Smooth muscle cell of the brain vasculature (primary cell): ENCODE measurements around the gene TRMT1.
"Not testable (repeated sequence)": the region's sequence is repeated elsewhere in the genome, so short reads cannot be mapped to it uniquely, and the experiment has no call there.

Source experiments
- DNase-seq: peaks from one replicate; pipeline ENCODE4 v3.0.0-alpha.2; 2012; ENCODE audit warnings: low read depth, low spot score

The TRMT1 gene

GRCh38 chr19:13150187-13150930 lies 33.8 kb upstream of the TRMT1 start, which contains the start of the genes IER2 and STX10:
Gene IER2 (plus strand): TSS chr19:13150411. CDS start chr19:13153187, 2,776 bp downstream.
Gene STX10 (minus strand): TSS chr19:13150375. CDS start chr19:13150173, 202 bp downstream.
- DNase-seq: no peak

DNA sequence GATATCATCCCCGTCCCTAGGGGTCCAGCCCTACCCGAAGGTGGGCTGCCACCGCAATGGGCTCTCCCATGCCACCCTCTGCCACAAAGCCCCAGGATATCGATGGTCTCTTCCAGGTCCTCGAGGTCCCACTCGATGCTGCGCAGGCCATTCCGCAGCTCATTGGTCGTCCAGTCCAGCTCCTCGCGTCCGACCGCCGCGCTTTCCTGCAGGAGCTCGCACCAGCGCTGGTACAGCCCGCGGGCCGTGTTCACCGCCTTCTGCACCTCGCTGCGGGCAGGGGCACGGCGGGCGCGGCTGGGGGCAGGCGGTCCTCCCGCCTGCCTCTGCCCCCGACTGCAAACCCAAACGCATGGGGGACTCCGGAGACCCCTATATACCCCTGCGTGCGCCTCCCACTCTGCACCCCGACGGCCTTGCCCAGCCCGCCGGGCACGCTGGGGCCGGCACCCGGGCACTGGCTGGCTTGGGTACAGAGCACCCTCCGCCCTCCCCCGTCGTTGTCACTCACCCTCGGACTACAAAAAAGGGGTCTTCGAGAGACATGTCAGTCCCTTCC lies 33.2 kb upstream of the TRMT1 start:
- no peak for DNase-seq

DNA sequence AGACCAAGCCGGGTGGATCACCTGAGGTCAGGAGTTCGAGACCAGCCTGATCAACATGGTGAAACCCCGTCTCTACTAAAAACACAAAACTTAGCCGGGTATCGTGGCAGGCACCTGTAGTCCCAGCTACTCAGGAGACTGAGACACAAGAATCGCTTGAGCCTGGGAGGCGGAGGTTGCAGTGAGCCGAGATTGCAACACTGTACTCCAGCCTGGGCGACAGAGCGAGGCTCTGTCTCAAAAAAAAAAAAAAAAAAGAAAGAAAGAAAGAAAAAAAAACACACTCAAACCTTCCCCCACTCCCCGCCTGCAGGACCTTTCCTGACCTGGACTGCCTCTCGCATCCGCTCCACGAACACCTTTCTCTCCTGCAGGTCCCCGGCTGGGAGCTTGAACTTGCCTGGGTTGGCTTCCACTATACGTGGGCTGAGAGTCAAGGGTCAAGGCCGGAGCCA lies 32.7 kb upstream of the TRMT1 start:
- not testable (repeated sequence) for DNase-seq

DNA sequence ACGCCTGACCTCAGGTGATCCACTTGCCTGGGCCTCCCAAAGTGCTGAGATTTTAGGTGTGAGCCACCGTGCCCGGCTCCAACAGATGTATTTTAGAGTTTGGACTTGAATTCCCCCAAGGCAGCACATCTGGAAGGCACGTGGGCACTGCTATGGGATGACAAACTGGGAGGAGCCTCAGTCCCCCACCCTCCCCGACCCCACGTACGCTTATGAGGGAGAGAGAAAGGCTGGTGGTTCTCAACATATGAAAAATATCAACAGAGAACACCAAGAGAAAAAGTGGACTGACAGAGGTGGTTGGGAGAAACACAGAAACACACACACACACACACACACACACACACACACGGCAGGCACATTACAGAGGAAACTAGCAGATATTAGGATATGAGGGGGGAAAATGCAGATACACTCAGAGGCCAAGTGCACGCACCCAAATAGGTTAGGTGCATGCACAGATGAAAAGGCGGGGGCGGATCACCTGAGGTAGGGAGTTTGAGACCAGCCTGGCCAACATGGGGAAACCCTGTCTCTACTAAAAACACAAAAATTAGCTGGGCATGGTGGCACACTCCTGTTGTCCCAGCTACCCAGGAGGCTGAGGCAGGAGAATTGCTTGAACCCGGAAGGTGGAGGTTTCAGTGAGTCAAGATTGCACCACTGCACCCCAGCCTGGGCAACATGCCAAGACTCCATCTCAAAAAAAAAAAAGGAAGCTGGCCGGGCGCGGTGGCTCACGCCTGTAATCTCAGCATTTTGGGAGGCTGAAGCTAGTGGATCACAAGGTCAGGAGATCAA lies 30.4 kb upstream of the TRMT1 start:
- DNase-seq: no peak

GRCh38 chr19:13139633-13140311 lies 23.2 kb upstream of the TRMT1 start:
- DNase-seq: no peak

DNA sequence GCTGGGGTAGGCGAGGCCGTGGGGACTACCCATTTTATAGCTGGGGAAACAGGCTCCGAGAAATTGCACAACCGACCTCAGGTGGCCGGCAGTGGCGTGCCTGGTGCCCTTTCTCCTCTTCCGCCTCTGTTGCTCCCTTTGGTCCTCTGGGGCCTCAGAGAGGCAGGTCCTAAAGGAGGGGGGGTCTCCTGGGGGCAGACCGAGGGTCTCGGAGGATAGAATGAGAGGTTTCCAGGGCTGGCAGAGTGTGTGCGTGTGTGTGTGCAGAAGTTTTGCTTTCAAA lies 22.3 kb upstream of the TRMT1 start:
- DNase-seq: no peak

DNA sequence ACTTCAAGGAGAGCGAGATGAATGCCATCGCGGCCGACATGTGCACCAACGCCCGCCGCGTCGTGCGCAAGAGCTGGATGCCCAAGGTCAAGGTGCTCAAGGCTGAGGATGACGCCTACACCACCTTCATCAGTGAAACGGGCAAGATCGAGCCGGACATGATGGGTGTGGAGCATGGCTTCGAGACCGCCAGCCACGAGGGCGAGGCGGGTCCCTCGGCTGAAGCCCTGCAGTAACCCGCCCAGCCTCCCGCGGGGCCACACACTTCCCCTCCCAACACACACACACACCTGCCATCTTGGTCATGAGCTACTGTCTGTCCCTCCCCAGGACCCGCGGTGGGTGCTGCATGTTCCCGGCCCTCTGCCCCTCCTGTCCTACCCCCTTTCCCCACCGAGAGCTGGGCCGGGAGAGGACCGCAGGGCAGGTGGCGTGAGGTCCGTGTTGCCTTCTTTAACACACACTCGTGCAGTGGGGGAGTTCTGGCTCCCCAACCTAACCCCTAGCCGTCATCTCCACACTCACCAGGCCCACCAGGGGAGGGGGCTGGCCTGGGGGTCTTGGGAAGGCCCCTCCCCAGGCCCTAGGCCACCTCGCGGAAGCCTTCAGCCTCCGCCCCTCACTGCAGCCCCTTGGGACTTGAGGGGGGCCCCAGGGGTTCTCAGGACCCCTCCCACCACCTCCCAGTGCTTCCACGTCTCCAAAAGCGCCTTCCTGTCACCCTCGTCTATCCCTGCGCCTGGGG lies 21.8 kb upstream of the TRMT1 start:
- DNase-seq: no peak

- no peak for DNase-seq
Measured at GRCh38 chr19:13137290-13137794, 20.8 kb upstream of the TRMT1 start.

- DNase-seq: no peak
Measured at GRCh38 chr19:13135068-13136062, 18.8 kb upstream of the TRMT1 start.

GRCh38 chr19:13134626-13135025 lies 18.1 kb upstream of the TRMT1 start:
- no peak for DNase-seq

- DNase-seq: no peak
Measured at GRCh38 chr19:13133241-13133870, 16.8 kb upstream of the TRMT1 start.

- DNase-seq: no peak
Measured at GRCh38 chr19:13132471-13133180, 16.1 kb upstream of the TRMT1 start.

GRCh38 chr19:13130886-13131490 lies 14.4 kb upstream of the TRMT1 start:
- DNase-seq: no peak

DNA sequence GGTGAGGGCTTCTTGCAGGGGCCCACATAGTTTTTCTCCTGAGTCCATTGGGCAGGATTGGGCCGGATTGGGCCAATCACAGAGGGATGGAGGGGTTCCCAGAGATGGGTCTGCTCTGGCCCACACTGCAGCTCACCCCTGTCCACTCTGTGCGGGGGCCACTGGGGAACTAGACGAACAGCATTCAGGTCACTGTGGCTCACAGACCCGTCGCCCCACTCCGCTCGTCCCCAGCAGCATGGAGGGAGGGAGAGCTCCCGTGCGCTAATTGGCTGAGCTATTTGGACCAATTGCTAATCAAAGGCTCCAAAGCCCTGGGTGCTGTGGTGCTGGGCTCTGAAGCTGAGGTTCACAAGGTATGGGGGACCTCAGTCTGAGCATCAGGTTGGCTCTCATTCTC lies 12.8 kb upstream of the TRMT1 start:
- no peak for DNase-seq

DNA sequence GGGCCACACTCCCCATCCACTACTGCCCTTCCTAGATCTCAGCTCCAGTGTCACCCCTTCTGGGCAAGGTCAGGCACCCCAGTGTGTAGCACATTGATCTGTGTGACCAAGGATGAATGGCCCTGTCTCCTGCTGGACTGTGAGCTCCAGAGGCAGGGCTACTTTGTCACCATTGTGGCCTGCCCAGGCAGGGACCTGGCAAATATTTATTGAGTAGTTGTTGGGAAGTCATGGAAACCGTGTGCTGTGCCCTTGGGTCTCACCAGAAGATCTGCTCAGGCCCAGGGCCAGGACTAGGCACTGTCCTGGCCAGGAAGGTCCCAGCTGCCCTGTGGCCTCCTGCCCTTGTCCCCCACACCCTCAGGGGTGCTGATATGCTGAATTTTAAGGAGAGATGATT lies 12.0 kb upstream of the TRMT1 start:
- DNase-seq: no peak

GRCh38 chr19:13127811-13128575 lies 11.5 kb upstream of the TRMT1 start:
- no peak for DNase-seq

DNA sequence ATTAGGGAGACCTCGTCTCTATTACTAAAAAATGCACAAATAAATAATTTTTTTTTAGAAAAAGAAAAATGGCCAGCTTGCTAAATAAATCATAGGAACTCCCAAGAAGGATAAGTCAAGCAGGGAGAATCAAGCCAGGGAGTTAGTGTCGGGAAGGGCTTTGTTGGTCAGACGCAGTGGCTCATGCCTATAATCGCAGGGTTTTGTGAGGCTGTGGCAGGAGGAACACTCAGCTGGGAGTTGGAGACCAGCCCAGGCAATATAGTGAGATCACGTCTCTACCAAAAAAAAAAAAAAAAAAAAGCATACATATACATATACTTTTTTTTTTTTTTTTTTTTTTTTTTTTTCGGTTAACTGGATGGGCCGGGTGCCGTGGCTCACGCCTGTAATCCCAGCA lies 10.5 kb upstream of the TRMT1 start:
- DNase-seq: no peak
